ENCODE measurements around the gene TEDC2. TPM values are rescaled to one million over a fixed set of nuclear protein-coding genes. Genes with fewer than 3 reads are reported as not detected.

Gene TEDC2, protein sequence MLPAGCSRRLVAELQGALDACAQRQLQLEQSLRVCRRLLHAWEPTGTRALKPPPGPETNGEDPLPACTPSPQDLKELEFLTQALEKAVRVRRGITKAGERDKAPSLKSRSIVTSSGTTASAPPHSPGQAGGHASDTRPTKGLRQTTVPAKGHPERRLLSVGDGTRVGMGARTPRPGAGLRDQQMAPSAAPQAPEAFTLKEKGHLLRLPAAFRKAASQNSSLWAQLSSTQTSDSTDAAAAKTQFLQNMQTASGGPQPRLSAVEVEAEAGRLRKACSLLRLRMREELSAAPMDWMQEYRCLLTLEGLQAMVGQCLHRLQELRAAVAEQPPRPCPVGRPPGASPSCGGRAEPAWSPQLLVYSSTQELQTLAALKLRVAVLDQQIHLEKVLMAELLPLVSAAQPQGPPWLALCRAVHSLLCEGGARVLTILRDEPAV
- total RNA-seq: 10 to 100 TPM; 23.2 to 30.7 TPM

DNA sequence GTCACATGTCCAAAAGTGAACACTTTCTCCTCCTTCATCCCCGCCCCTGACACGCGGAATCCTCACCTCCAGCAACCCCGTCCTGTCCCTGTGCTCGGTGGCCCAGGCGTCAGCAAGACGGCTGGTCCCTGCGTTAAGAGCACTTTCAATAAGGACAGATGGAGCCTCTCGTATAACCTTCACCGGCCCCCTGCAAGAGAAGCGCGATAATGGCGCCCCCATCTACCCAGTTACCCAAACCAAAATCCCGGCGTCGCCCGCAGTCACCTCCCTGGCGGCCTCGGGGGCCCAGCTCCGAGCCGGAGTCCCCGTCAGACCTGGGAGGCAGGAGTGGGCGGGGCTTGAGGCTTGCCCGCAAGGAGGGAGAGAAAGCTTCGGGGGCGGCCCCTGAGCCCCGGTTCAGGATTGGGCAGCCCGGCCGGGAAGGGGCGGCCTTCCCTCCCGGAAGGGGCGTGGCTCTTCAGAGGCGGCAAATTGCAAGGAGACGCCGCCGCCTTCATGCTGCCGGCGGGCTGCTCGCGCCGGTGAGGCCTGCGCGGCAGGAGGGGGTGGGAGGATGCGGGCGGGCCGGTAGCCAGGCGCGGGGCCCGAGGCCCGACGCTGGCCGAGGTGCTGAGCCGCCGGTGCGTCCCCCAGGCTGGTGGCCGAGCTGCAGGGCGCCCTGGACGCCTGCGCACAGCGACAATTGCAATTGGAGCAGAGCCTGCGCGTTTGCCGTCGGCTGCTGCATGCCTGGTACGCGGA, at the start of gene TEDC2:
Gene TEDC2 (plus strand): TSS at position 463 of the 744 bp plus-strand sequence. CDS start 36 bp downstream, at position 499.
- intact Hi-C loops (cut with micrococcal nuclease): no loop called here
- H3K27me3 Mint-ChIP-seq: no peaks in the 10 kb centered on the region
- POLR2A ChIA-PET: interaction anchor here (0.6 to 3.2 kb wide), 11 partner anchors 10 to 391 kb away, joined by 3 to 19 read pairs (median 4); partner anchors contain the start of genes AMDHD2 and NTN3
- H3K36me3 Mint-ChIP-seq (ENCODE audit: low read depth): peaks cover 19% of the 10 kb centered on the region
- peak within 1 kb of the TSS; percentile 66 for H3K27ac Mint-ChIP-seq
- H3K4me1 Mint-ChIP-seq (ENCODE audit: low read depth): peaks cover 8% of the 10 kb centered on the region
- H3K9me3 Mint-ChIP-seq: no peaks in the 10 kb centered on the region
- CTCF ChIA-PET: interaction anchor here (1.0 to 2.9 kb wide), 6 partner anchors 11 to 191 kb away, joined by 3 to 11 read pairs (median 4); partner anchors contain the start of genes CCNF, NTN3 and TBC1D24
- H3K4me3 Mint-ChIP-seq: peak within 1 kb of the TSS; percentile 73
- TF ChIP-seq, protein P1, sequence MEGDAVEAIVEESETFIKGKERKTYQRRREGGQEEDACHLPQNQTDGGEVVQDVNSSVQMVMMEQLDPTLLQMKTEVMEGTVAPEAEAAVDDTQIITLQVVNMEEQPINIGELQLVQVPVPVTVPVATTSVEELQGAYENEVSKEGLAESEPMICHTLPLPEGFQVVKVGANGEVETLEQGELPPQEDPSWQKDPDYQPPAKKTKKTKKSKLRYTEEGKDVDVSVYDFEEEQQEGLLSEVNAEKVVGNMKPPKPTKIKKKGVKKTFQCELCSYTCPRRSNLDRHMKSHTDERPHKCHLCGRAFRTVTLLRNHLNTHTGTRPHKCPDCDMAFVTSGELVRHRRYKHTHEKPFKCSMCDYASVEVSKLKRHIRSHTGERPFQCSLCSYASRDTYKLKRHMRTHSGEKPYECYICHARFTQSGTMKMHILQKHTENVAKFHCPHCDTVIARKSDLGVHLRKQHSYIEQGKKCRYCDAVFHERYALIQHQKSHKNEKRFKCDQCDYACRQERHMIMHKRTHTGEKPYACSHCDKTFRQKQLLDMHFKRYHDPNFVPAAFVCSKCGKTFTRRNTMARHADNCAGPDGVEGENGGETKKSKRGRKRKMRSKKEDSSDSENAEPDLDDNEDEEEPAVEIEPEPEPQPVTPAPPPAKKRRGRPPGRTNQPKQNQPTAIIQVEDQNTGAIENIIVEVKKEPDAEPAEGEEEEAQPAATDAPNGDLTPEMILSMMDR (IDR thresholded peaks at IDR 0.05): no peak
- ATAC-seq (peak; percentile 99), DNase-seq (peak; percentile 99)

GRCh38 chr16:2415085-2415484, 44.8 kb upstream of the TEDC2 start:
- ATAC-seq (no peak), DNase-seq (no peak)
- Mint-ChIP-seq H3K4me1 (ENCODE audit: low read depth) (no peaks in the 10 kb centered on the region), H3K27ac (no peak overlapping the region), H3K36me3 (ENCODE audit: low read depth) (no peaks in the 10 kb centered on the region), H3K4me3 (no peak overlapping the region), H3K27me3 (peaks cover 10% of the 10 kb centered on the region), H3K9me3 (no peaks in the 10 kb centered on the region)
- ChIA-PET CTCF (no interaction called here), POLR2A (no interaction called here)
- intact Hi-C loops (cut with micrococcal nuclease): no loop called here
- TF ChIP-seq, protein P1 (IDR thresholded peaks at IDR 0.05): no peak

- H3K4me1 Mint-ChIP-seq (ENCODE audit: low read depth): peaks cover 5% of the 10 kb centered on the region
- intact Hi-C loops (cut with micrococcal nuclease): loop anchor here (10.0 kb wide), 1 partner anchor 75 kb away; the partner anchor contains the start of gene ABCA3
- no peaks in the 10 kb centered on the region for H3K9me3 Mint-ChIP-seq
- H3K36me3 Mint-ChIP-seq (ENCODE audit: low read depth): no peaks in the 10 kb centered on the region
- no peak overlapping the region for H3K4me3 Mint-ChIP-seq
- no peak overlapping the region for H3K27ac Mint-ChIP-seq
- CTCF ChIA-PET: interaction anchor here (3.0 kb wide), 1 partner anchor 81 kb away, joined by 9 read pairs; no protein-coding TSS in a partner anchor
- DNase-seq: no peak
- TF ChIP-seq, protein P1 (IDR thresholded peaks at IDR 0.05): no peak
- no peak for ATAC-seq
- H3K27me3 Mint-ChIP-seq: peaks cover 4% of the 10 kb centered on the region
- POLR2A ChIA-PET: no interaction called here
These were observed 39.9 kb upstream of the TEDC2 start for GRCh38 chr16:2420035-2420434.

- peaks cover 5% of the 10 kb centered on the region for H3K4me1 Mint-ChIP-seq (ENCODE audit: low read depth)
- H3K27me3 Mint-ChIP-seq: no peaks in the 10 kb centered on the region
- POLR2A ChIA-PET: no interaction called here
- intact Hi-C loops (cut with micrococcal nuclease): loop anchor here (10.0 kb wide), 1 partner anchor 77 kb away; the partner anchor contains the start of gene ABCA3
- peak; percentile 43 for DNase-seq
- CTCF ChIA-PET: interaction anchor here (0.6 to 3.0 kb wide), 7 partner anchors 10 to 152 kb away, joined by 3 to 9 read pairs (median 5); no protein-coding TSS in a partner anchor
- TF ChIP-seq, protein P1 (IDR thresholded peaks at IDR 0.05): no peak
- H3K27ac Mint-ChIP-seq: no peak overlapping the region
- no peaks in the 10 kb centered on the region for H3K9me3 Mint-ChIP-seq
- H3K4me3 Mint-ChIP-seq: no peak overlapping the region
- no peaks in the 10 kb centered on the region for H3K36me3 Mint-ChIP-seq (ENCODE audit: low read depth)
- peak; percentile 66 for ATAC-seq
These were observed 37.6 kb upstream of the TEDC2 start for GRCh38 chr16:2422123-2422867.
